GM04504 (cell line): ENCODE results near the gene TOP1.
A peak's percentile ranks its signal among the peaks of the same experiment; 100 is the strongest.

Source experiments
- DNase-seq: peaks from one replicate; pipeline ENCODE4 v3.0.0-alpha.2; 2012; ENCODE audit warnings: low read depth

TOP1 gene

GRCh38 chr20:41038149-41038877 is 9.7 kb downstream of the TOP1 start:
- no peak for DNase-seq

- DNase-seq = no peak
Observed at GRCh38 chr20:41038878-41039404, 10.3 kb downstream of the TOP1 start.

GRCh38 chr20:41040855-41041254 is 12.2 kb downstream of the TOP1 start:
- DNase-seq = no peak

- no peak for DNase-seq
Observed at GRCh38 chr20:41041693-41042092, 13.1 kb downstream of the TOP1 start.

GRCh38 chr20:41044409-41045062 is 15.9 kb downstream of the TOP1 start:
- DNase-seq = no peak

GRCh38 chr20:41045671-41046070 is 17.0 kb downstream of the TOP1 start:
- DNase-seq = no peak

GRCh38 chr20:41046716-41047115 is 18.1 kb downstream of the TOP1 start:
- DNase-seq = no peak

- no peak for DNase-seq
Observed at GRCh38 chr20:41047279-41047974, 18.8 kb downstream of the TOP1 start.

- DNase-seq = no peak
Observed at GRCh38 chr20:41047975-41048305, 19.3 kb downstream of the TOP1 start.

- DNase-seq = no peak
Observed at GRCh38 chr20:41048461-41049301, 20.1 kb downstream of the TOP1 start.

GRCh38 chr20:41049451-41049850 is 20.8 kb downstream of the TOP1 start:
- DNase-seq = no peak

GRCh38 chr20:41050361-41051008 is 21.9 kb downstream of the TOP1 start:
- peak; percentile 26 for DNase-seq

- no peak for DNase-seq
Observed at GRCh38 chr20:41051009-41051825, 22.6 kb downstream of the TOP1 start.

GRCh38 chr20:41052742-41053419 is 24.3 kb downstream of the TOP1 start:
- peak; percentile 32 for DNase-seq

- no peak for DNase-seq
Observed at GRCh38 chr20:41054070-41054846, 25.6 kb downstream of the TOP1 start.

GRCh38 chr20:41054847-41055230 is 26.2 kb downstream of the TOP1 start:
- DNase-seq = no peak

- no peak for DNase-seq
Observed at GRCh38 chr20:41055679-41056078, 27.1 kb downstream of the TOP1 start.

- DNase-seq = peak; percentile 66
Observed at GRCh38 chr20:41057999-41058673, 29.5 kb downstream of the TOP1 start.
